NCI-H146 treated with DMSO at 0.1 percent for 48 hours (cell line): ENCODE measurements around the gene DIAPH1.
A peak's percentile ranks its signal among the peaks of the same experiment; 100 is the strongest.

Experiments
- DNase-seq: peaks from one replicate; lab custom pipeline; 2025; ENCODE audit not compliant: unreplicated experiment; lab: John Stamatoyannopoulos, UW

Gene DIAPH1

GRCh38 chr5:141640051-141640415 is 21.2 kb upstream of the DIAPH1 start:
- DNase-seq: no peak

DNA sequence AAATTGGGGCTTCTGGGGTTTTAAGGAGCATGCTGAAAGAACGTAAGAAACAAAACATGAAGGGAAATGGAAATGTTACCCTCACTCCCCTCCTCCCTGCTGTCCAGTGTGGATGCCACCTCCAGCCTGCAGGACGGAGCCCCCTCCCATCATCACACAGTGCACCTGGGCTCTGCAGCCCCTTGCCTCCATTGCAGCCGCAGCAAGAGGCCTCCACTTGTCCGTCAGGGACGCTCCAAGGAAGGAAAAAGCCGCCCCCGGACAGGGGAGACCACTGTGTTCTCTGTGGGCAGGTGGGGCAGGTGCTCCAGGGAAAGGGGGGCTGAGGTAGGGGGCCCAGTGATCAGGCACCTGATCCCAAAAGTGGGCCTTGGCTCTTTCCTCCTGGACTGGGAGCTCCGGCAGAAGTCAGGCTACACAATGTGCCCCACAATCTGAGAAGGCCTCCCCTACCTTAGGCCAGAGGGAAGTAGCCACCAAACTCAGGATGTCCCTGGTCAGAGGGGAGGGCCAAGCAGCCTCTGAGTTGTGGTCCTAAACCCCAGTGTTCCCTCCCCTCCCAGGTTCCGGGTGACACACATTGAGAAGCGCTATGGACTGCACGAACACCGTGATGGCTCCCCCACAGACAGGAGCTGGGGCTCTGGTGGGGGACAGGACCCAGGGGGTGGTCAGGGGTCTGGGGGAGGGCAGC is 20.7 kb upstream of the DIAPH1 start:
- DNase-seq: no peak

- DNase-seq: no peak
Observed at GRCh38 chr5:141638771-141639170, 20.0 kb upstream of the DIAPH1 start.

GRCh38 chr5:141637767-141638419 is 19.1 kb upstream of the DIAPH1 start:
- DNase-seq: no peak

GRCh38 chr5:141637123-141637766 is 18.4 kb upstream of the DIAPH1 start:
- DNase-seq: no peak

- peak; percentile 44 for DNase-seq
Observed at GRCh38 chr5:141636413-141637122, 17.8 kb upstream of the DIAPH1 start, which contains the start of the genes HDAC3 and RELL2. Gene HDAC3, minus strand, starts transcription at chr5:141636849. Its CDS starts 59 bp downstream, at chr5:141636790. Gene RELL2, plus strand, starts transcription at chr5:141636997. Its CDS starts 1,229 bp downstream, at chr5:141638226.

GRCh38 chr5:141636106-141636412 is 17.3 kb upstream of the DIAPH1 start:
- DNase-seq: no peak

- no peak for DNase-seq
Observed at GRCh38 chr5:141635646-141636045, 16.8 kb upstream of the DIAPH1 start.

- no peak for DNase-seq
Observed at GRCh38 chr5:141634720-141635119, 15.9 kb upstream of the DIAPH1 start.

GRCh38 chr5:141633871-141634561 is 15.2 kb upstream of the DIAPH1 start:
- no peak for DNase-seq

GRCh38 chr5:141632650-141633049 is 13.8 kb upstream of the DIAPH1 start:
- no peak for DNase-seq

- no peak for DNase-seq
Observed at GRCh38 chr5:141630570-141631140, 11.9 kb upstream of the DIAPH1 start.

DNA sequence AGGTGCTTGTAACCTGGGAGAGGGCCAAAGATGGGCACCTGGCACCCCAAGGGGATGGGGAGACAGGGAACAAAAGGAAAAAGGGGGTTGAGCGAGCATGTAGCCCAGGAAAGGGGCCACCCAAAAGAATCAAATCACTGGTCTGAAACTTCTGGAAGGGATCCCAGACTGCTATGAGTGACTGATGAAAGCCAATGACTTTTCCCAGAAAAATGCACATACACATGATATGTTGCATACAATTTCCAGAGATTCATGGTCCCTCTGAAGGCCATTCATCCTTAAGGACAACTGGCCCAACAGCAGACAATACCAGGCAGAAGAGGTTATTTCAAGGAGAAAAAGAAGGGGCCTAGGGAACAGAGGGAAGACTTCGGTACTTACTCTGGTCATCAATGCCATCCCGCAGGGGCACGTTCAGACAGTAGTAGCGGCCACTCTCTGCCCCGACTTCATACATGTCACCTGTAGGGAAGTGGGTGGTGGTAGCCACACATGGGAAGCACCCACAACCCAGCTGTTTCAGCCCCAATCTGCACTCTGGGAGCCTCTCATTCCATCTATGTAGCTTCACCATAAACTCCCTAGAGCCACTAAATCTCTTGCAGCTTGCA is 9.5 kb upstream of the DIAPH1 start:
- no peak for DNase-seq

- no peak for DNase-seq
Observed at GRCh38 chr5:141623611-141624010, 4.8 kb upstream of the DIAPH1 start.

GRCh38 chr5:141623186-141623585 is 4.4 kb upstream of the DIAPH1 start:
- DNase-seq: no peak

- DNase-seq: peak; percentile 32
Observed at GRCh38 chr5:141618030-141618803, 583 bp downstream of the DIAPH1 start.

- no peak for DNase-seq
Observed at GRCh38 chr5:141617682-141618029, 1.1 kb downstream of the DIAPH1 start.

DNA sequence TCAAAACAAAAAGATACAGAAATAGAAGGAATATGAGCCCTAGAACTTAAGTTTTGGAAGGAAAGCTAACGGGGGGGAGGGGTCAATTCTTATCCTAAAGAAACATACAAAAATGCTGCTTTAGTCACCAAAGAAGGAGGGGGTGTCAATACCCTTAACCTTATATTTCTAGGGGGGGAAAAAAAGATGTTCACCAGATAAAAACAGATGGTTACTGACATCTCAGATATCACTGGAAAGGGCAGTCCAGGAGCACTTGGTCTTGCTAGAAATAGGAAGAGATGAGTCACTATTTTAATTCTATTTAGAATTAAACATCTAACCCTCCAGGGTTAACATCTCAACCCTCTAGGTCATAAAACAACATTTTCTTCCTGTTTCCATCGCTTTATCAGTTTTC is 1.7 kb downstream of the DIAPH1 start:
- no peak for DNase-seq

GRCh38 chr5:141615991-141616720 is 2.6 kb downstream of the DIAPH1 start:
- DNase-seq: no peak
